Purkinje cell (primary cell): ENCODE data around the gene ADAM22. TPM values are rescaled to one million over a fixed set of nuclear protein-coding genes. Genes with fewer than 3 reads are reported as not detected.

Source experiments
- polyA plus RNA-seq: library from polyadenylated mRNA; unstranded; fragments of >200 nt; fragmentation: Nextera tagmentation; gene quantifications from 2 replicates; pipeline ENCODE4 v1.2.1, GENCODE V29; 2014

The ADAM22 gene
- 27.2 and 31.7 TPM in 2 replicates for polyA plus RNA-seq

GRCh38 chr7:87933953-87934698 lies at the start of gene ADAM22:
ADAM22 (plus strand) TSS chr7:87934251; CDS start chr7:87934466, 215 bp downstream.

GRCh38 chr7:88219781-88220747 lies 286.0 kb downstream of the ADAM22 start, which contains the start of gene SRI:
SRI (minus strand) TSS chr7:88220038; CDS start chr7:88220026, 12 bp downstream.

Other genes starting within 250 kb of the ADAM22 start
- gene SLC25A40, start 57.9 kb upstream of the ADAM22 start, polyA plus RNA-seq, result 29.2 and 30.5 TPM in 2 replicates
- gene DBF4, start 57.8 kb upstream of the ADAM22 start, polyA plus RNA-seq, result 6.5 and 8.5 TPM in 2 replicates